HepG2 (cell line): ENCODE data around the gene TUBGCP6. TPM values are rescaled to one million over a fixed set of nuclear protein-coding genes. Genes with fewer than 3 reads are reported as not detected.

Source experiments
- ATAC-seq: fragments of 200-7000 bp; cut with Tn5 transposase; 3 replicates; pipeline ENCODE4 v1.9.1; 2020; ENCODE audit warnings: mild to moderate bottlenecking, moderate library complexity
- BruUV-seq: library from RNA; stranded (reverse); fragments of 400-500 nt; replicated peaks from 2 replicates; lab custom pipeline; 2021; lab: Mats Ljungman, UMichigan
- CTCF ChIA-PET: fragments of 300-600 bp; formaldehyde crosslinking; extraction: SDS; loops from one replicate; lab custom pipeline; 2021; ENCODE audit warnings: low total read pairs, inconsistent platforms, low intra/inter-chr PET ratio; lab: Yijun Ruan, JAX
- POLR2A ChIA-PET: fragments of 350-600 bp; sonication (Branson Sonifier 250); formaldehyde crosslinking; loops from one replicate; lab custom pipeline; 2020; ENCODE audit warnings: antibody characterized with exemption, inconsistent platforms; lab: Yijun Ruan, JAX
- DNase-seq: peaks from one replicate; pipeline ENCODE4 v3.0.0-alpha.2; 2015; ENCODE audit warnings: low spot score
- FAIRE-seq: peaks from 3 replicates; lab custom pipeline; 2011; peaks lifted over from hg19 to GRCh38; lab: Jason Lieb, UNC
- H2AFZ ChIP-seq: one replicate; pipeline ENCODE4 v1.6.1; 2011; ENCODE audit warnings: low read length, inconsistent platforms
- H3K27ac ChIP-seq: fragments of 300-600 bp; 3 replicates; pipeline ENCODE4 v1.8.0; 2011; ENCODE audit warnings: mixed run types, mild to moderate bottlenecking, mixed read lengths, low read length, inconsistent platforms; ENCODE audit not compliant: insufficient read depth; ENCODE audit errors: extremely low read length
- H3K27me3 ChIP-seq, 2 experiments: fragments of 200-600 bp in 1 of 2; 2 replicates in 1 of 2; 3 replicates in 1 of 2; pipeline versions ENCODE4 v1.6.0 to v1.8.0; 2011; ENCODE audit warnings: low read length in 2 of 2, mild to moderate bottlenecking in 2 of 2, moderate library complexity in 2 of 2, inconsistent platforms in 1 of 2; ENCODE audit not compliant: insufficient read depth in 2 of 2, control insufficient read depth in 1 of 2
- H3K36me3 ChIP-seq, 2 experiments: fragments of 200-600 bp in 1 of 2; replicated peaks in 1 of 2; 2 replicates in 1 of 2; 3 replicates in 1 of 2; pipeline versions ENCODE4 v1.5.1 to v1.8.0; 2011; ENCODE audit warnings: low read length in 2 of 2, inconsistent platforms in 1 of 2; ENCODE audit not compliant: insufficient read depth in 2 of 2, control insufficient read depth in 1 of 2
- H3K4me1 ChIP-seq: 2 replicates; pipeline ENCODE4 v1.5.1; 2012; ENCODE audit warnings: low read length, inconsistent platforms; ENCODE audit not compliant: insufficient read depth
- H3K4me2 ChIP-seq: 2 replicates; pipeline ENCODE4 v1.6.0; 2011; ENCODE audit warnings: low read depth, low read length, inconsistent platforms
- H3K4me3 ChIP-seq, 3 experiments: fragments of 200-600 bp in 1 of 3; sonication (generic), shearing (Covaris generic) in 1 of 3; replicated peaks in 1 of 3; 2 replicates each; pipeline ENCODE4 v1.5.1; 2011 to 2016; ENCODE audit warnings: low read length in 3 of 3, inconsistent platforms in 2 of 3, low read depth in 2 of 3, mild to moderate bottlenecking in 2 of 3, control low read depth in 1 of 3, mixed read lengths in 1 of 3; ENCODE audit not compliant: insufficient read depth in 1 of 3
- H3K79me2 ChIP-seq: one replicate; pipeline ENCODE4 v1.6.1; 2011; ENCODE audit warnings: low read length, inconsistent platforms; ENCODE audit not compliant: insufficient read depth
- H3K9ac ChIP-seq: 2 replicates; pipeline ENCODE4 v1.6.0; 2011; ENCODE audit warnings: mild to moderate bottlenecking, low read depth, low read length, inconsistent platforms; ENCODE audit not compliant: insufficient read depth
- H3K9me3 ChIP-seq: 2 replicates; pipeline ENCODE4 v1.5.1; 2012; ENCODE audit warnings: mild to moderate bottlenecking, low read length
- H4K20me1 ChIP-seq: 2 replicates; pipeline ENCODE4 v1.6.0; 2011; ENCODE audit warnings: inconsistent platforms, mild to moderate bottlenecking, low read length, moderate library complexity; ENCODE audit not compliant: insufficient read depth
- ARNT ChIP-seq: fragments of 450-650 bp; IDR thresholded peaks from 2 replicates; pipeline ENCODE4 v1.6.1; 2017
- MTA1 ChIP-seq: sonication (generic); formaldehyde crosslinking; IDR thresholded peaks from 2 replicates; pipeline ENCODE4 v1.4.0; 2020; ENCODE audit warnings: missing genetic modification reagents, mild to moderate bottlenecking, borderline replicate concordance
- MXD1 ChIP-seq: sonication (generic); formaldehyde crosslinking; IDR thresholded peaks from 2 replicates; pipeline ENCODE4 v1.4.0; 2020; ENCODE audit warnings: mild to moderate bottlenecking, missing genetic modification reagents
- TBX2 ChIP-seq: sonication (generic); formaldehyde crosslinking; IDR thresholded peaks from 2 replicates; pipeline ENCODE4 v1.5.0; 2020; ENCODE audit warnings: missing genetic modification reagents, mild to moderate bottlenecking, borderline replicate concordance
- ZNF275 ChIP-seq: sonication (generic); formaldehyde crosslinking; IDR thresholded peaks from 2 replicates; pipeline ENCODE4 v1.8.0; 2022; ENCODE audit warnings: missing genetic modification reagents, mild to moderate bottlenecking, inconsistent platforms, borderline replicate concordance
- ZNF446 ChIP-seq: sonication (generic); formaldehyde crosslinking; IDR thresholded peaks from 2 replicates; pipeline ENCODE4 v1.5.0; 2020; ENCODE audit warnings: mild to moderate bottlenecking, missing genetic modification reagents
- WGBS: methylation state at CpG from one replicate; pipeline ENCODE4 v1.1.6; 2017; ENCODE audit warnings: low lambda C conversion rate; 5-methylcytosine and 5-hydroxymethylcytosine counted together
- in situ Hi-C: cut with HindIII; loops from 2 replicates; pipeline ENCODE4 v1.10.0; 2017; ENCODE audit warnings: low pct_unique_long_range_greater_than_20kb; ENCODE audit not compliant: extremely low pct_ligation_motif_present
- intact Hi-C: fragments of 100-400 bp; cut with micrococcal nuclease; formaldehyde crosslinking; loops from one replicate; pipeline ENCODE4 v1.10.0; 2022; ENCODE audit not compliant: unreplicated experiment
- polyA plus RNA-seq, 8 experiments: library from polyadenylated mRNA; depleted of rRNA in 3 of 8; stranded (reverse) in 7 of 8; unstranded in 1 of 8; fragments of >200 nt; fragmentation: Illumina TruSeq in 4 of 8; extraction: Trizol in 4 of 8; gene quantifications; 2 replicates each; pipeline versions ENCODE4 v1.2.1 to v1.2.3, GENCODE V29; 2011 to 2016; ENCODE audit warnings: low read depth in 4 of 8, missing spikeins in 1 of 8, mixed read lengths in 1 of 8; ENCODE audit not compliant: insufficient read depth in 1 of 8
- total RNA-seq, 5 experiments: library from RNA; depleted of rRNA; stranded (reverse); fragments of >200 nt; fragmentation: Illumina TruSeq; extraction: Trizol; gene quantifications; 2 replicates each; pipeline ENCODE4 v1.2.3, GENCODE V29; 2016; ENCODE audit warnings: low read depth in 1 of 5
- TF ChIP-seq, protein P1 (sequence below): sonication (generic); formaldehyde crosslinking; IDR thresholded peaks from one replicate; pipeline ENCODE4 v1.5.1; 2020; ENCODE audit warnings: mild to moderate bottlenecking, missing genetic modification reagents; ENCODE audit errors: not compliant biosample characterization
- TF ChIP-seq, protein P2 (sequence below): IDR thresholded peaks from 2 replicates; pipeline ENCODE4 v1.6.1; 2016; ENCODE audit warnings: mild to moderate bottlenecking, missing biosample characterization, missing genetic modification reagents
- TF ChIP-seq, protein P3 (sequence below): sonication (generic); formaldehyde crosslinking; IDR thresholded peaks from 2 replicates; pipeline ENCODE4 v1.4.0; 2020; ENCODE audit warnings: low read depth, mild to moderate bottlenecking, missing genetic modification reagents
- TF ChIP-seq, protein P4 (sequence below): sonication (generic); formaldehyde crosslinking; IDR thresholded peaks from 2 replicates; pipeline ENCODE4 v1.4.0; 2020; ENCODE audit warnings: missing genetic modification reagents, borderline replicate concordance

Gene TUBGCP6
- total and polyA plus RNA-seq, 2 of the 13 experiments (the other 11 are each of a cell fraction or from before 2014, with no cell fraction given) = 14.6 to 15.7 TPM

- ChIA-PET CTCF (no interaction called here), POLR2A (no interaction called here)
- Histone ChIP-seq H3K79me2 (peaks cover 14% of the 10 kb centered on the region), H3K36me3 (peaks cover 0 to 15% of the 10 kb centered on the region in 2 experiments; a peak in 3 of 5 replicates), H3K27ac (no peak overlapping the region), H3K4me3 (no peak overlapping the region), H3K27me3 (no peaks in the 10 kb centered on the region), H4K20me1 (peaks cover 11% of the 10 kb centered on the region), H3K4me2 (no peak overlapping the region), H3K9me3 (no peaks in the 10 kb centered on the region), H3K9ac (no peak overlapping the region), H2AFZ (no peak overlapping the region), H3K4me1 (peaks cover 42% of the 10 kb centered on the region)
- FAIRE-seq = no peak
- WGBS = 95% methylated on average over 7 of the region's 7 CpGs
- no TSS peak for BruUV-seq
- ATAC-seq = no peak
- DNase-seq = no peak
- intact Hi-C loops = no loop called here
- in situ Hi-C loops = no loop called here
- TF ChIP-seq ZNF446 (CRISPR knock-in tag) = no peak
- TF ChIP-seq ZNF275 (CRISPR knock-in tag) = no peak
- no peak for TF ChIP-seq TBX2 (CRISPR knock-in tag)
- TF ChIP-seq, protein P1, sequence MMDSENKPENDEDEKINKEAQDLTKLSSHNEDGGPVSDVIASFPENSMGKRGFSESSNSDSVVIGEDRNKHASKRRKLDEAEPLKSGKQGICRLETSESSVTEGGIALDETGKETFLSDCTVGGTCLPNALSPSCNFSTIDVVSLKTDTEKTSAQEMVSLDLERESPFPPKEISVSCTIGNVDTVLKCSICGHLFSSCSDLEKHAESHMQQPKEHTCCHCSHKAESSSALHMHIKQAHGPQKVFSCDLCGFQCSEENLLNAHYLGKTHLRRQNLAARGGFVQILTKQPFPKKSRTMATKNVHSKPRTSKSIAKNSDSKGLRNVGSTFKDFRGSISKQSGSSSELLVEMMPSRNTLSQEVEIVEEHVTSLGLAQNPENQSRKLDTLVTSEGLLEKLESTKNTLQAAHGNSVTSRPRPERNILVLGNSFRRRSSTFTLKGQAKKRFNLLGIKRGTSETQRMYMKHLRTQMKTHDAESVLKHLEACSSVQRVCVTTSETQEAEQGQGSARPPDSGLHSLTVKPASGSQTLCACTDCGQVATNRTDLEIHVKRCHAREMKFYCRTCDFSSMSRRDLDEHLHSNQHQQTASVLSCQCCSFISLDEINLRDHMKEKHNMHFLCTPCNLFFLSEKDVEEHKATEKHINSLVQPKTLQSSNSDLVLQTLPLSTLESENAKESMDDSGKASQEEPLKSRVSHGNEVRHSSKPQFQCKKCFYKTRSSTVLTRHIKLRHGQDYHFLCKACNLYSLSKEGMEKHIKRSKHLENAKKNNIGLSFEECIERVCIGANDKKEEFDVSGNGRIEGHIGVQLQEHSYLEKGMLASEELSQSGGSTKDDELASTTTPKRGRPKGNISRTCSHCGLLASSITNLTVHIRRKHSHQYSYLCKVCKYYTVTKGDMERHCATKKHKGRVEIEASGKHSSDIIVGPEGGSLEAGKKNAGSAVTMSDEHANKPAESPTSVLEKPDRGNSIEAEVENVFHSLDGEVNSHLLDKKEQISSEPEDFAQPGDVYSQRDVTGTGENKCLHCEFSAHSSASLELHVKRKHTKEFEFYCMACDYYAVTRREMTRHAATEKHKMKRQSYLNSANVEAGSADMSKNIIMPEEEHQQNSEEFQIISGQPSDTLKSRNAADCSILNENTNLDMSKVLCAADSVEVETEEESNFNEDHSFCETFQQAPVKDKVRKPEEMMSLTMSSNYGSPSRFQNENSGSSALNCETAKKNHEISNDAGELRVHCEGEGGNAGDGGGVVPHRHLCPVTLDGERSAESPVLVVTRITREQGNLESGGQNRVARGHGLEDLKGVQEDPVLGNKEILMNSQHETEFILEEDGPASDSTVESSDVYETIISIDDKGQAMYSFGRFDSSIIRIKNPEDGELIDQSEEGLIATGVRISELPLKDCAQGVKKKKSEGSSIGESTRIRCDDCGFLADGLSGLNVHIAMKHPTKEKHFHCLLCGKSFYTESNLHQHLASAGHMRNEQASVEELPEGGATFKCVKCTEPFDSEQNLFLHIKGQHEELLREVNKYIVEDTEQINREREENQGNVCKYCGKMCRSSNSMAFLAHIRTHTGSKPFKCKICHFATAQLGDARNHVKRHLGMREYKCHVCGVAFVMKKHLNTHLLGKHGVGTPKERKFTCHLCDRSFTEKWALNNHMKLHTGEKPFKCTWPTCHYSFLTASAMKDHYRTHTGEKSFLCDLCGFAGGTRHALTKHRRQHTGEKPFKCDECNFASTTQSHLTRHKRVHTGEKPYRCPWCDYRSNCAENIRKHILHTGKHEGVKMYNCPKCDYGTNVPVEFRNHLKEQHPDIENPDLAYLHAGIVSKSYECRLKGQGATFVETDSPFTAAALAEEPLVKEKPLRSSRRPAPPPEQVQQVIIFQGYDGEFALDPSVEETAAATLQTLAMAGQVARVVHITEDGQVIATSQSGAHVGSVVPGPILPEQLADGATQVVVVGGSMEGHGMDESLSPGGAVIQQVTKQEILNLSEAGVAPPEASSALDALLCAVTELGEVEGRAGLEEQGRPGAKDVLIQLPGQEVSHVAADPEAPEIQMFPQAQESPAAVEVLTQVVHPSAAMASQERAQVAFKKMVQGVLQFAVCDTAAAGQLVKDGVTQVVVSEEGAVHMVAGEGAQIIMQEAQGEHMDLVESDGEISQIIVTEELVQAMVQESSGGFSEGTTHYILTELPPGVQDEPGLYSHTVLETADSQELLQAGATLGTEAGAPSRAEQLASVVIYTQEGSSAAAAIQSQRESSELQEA (CRISPR knock-in tag) = no peak
- TF ChIP-seq, protein P2, sequence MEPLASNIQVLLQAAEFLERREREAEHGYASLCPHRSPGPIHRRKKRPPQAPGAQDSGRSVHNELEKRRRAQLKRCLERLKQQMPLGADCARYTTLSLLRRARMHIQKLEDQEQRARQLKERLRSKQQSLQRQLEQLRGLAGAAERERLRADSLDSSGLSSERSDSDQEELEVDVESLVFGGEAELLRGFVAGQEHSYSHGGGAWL (CRISPR knock-in tag) = no peak
- TF ChIP-seq, protein P3, sequence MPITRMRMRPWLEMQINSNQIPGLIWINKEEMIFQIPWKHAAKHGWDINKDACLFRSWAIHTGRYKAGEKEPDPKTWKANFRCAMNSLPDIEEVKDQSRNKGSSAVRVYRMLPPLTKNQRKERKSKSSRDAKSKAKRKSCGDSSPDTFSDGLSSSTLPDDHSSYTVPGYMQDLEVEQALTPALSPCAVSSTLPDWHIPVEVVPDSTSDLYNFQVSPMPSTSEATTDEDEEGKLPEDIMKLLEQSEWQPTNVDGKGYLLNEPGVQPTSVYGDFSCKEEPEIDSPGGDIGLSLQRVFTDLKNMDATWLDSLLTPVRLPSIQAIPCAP = no peak
- no peak for TF ChIP-seq MXD1
- TF ChIP-seq, protein P4, sequence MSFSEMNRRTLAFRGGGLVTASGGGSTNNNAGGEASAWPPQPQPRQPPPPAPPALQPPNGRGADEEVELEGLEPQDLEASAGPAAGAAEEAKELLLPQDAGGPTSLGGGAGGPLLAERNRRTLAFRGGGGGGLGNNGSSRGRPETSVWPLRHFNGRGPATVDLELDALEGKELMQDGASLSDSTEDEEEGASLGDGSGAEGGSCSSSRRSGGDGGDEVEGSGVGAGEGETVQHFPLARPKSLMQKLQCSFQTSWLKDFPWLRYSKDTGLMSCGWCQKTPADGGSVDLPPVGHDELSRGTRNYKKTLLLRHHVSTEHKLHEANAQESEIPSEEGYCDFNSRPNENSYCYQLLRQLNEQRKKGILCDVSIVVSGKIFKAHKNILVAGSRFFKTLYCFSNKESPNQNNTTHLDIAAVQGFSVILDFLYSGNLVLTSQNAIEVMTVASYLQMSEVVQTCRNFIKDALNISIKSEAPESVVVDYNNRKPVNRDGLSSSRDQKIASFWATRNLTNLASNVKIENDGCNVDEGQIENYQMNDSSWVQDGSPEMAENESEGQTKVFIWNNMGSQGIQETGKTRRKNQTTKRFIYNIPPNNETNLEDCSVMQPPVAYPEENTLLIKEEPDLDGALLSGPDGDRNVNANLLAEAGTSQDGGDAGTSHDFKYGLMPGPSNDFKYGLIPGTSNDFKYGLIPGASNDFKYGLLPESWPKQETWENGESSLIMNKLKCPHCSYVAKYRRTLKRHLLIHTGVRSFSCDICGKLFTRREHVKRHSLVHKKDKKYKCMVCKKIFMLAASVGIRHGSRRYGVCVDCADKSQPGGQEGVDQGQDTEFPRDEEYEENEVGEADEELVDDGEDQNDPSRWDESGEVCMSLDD = no peak
- no peak for TF ChIP-seq ARNT
- TF ChIP-seq MTA1 (CRISPR knock-in tag) = no peak
Observed at GRCh38 chr22:50204571-50204970, 40.3 kb downstream of the TUBGCP6 start.
